ENCODE measurements around the gene AQP1. TPM values are rescaled to one million over a fixed set of nuclear protein-coding genes. Genes with fewer than 3 reads are reported as not detected.

AQP1 gene
- total RNA-seq, 1 experiment from 2014 or later: 70.4 TPM

DNA sequence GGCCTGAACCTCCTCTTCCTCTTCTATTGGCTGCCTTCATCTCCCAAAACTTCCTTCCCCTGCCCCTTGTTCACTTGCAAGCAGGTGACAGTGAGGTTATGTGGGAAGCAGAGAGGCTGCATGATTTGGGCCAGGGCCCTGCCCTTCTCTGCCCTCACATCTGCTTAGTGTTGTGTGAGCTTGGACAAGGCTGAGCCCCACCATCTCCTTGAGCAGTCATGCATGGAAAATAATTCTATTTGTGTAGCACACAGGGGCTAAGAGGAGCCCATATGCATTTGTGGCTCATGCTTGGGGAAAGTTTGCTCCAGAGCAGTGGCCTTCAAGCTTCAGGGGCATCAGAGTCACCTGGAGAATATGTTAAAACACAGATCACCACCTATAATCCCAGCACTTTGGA, 26.8 kb upstream of the AQP1 start:
- DNase-seq (ENCODE audit: low read depth): no peak

DNA sequence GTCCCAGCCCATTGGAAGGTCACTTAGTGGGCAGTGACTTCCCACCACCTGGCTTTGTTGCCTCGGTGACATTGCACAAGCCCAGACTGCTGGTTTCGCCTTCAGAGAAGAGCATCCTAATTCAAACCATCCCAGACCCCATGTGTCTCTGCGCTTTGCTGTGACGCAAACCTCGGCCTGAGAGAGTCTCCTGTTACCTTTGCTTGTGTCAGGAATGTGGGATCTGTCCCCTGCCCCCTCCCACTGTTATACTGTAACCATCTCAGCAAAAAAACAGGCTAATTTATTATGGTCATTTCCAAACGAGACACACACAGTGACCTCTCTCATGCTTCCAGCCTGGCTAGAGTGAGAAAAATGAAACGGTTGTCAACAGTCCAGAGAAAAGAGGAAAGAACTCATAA, 25.0 kb upstream of the AQP1 start:
- peak; percentile 87 for DNase-seq (ENCODE audit: low read depth)

DNA sequence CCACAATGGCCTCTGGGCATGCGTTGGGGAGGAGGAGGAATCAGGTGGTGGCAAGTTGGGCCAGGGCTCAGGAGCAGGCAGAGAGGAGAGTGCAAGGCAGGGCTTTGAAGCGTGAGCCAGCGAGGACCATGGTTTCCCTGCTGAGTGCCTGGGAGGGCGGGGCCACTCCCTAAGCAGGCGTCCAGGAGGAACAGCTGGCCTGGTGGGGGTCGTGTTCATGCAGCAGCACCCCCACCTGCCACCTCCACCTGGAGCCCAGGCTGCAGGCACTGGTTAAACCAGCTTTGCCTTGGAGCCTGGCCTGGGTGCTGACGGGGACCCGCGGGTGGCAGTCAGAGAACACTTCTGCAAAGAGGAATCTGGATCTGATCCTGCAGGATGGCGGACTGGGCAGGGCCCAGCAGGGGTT, 24.2 kb upstream of the AQP1 start:
- peak; percentile 51 for DNase-seq (ENCODE audit: low read depth)

DNA sequence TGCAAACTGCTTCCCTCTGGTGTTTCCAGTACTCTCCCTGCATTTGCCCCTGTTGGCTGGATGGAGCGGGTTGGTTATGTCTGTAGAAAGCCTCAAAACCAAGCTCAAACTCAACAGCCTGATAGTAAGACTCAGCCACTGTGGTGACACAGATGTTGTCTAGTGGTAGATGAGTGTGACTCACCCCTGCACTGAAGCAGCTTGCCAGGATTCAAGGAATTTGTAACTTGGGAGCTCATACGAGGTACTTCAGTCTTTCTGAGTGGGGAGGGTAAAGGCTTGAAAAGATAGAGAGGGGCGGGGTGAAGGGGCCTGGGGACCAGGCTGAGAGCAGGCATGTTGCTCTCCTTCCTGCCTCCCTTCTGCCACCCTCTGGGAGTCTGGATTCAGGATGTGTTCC, 22.9 kb upstream of the AQP1 start:
- peak; percentile 99 for DNase-seq (ENCODE audit: low read depth)

DNA sequence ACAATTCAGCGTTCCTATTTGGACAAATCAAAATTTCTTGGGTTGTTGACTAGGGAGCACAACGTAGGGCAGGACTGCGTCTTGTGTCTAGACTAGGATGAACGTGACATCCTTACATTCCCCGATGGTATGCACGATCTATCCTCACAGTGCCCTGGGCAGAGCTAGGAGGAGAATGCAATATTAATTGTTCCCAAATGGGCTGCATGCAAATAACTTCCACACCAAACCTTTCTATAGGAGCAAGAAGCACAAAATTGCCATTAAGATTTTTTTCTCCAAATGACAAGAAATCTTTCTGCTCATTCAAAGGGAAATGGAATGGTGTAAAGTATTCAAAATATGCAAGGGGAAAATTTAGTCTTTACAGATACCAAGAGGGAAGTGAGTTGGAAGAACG, 21.4 kb upstream of the AQP1 start:
- no peak for DNase-seq (ENCODE audit: low read depth)

DNA sequence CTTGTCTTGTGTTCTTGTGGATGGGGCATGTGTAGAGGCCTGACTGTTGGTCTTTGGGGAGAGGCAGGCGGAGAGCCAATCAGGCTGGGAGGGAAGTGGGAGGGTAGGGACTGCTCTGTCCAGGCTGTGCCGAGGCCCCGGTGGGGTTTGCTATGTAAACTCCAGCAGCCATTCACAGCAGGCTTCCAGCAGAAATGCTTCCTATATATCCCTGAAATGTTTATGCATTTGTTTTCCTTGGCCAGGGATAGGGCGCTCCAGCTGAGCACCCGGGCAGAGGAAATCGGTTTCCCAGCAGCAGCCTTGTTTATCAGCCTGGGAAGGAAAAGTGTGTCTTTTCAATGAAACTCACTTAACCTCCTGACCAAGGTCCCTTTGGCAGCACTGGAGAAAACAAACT, 18.3 kb upstream of the AQP1 start:
- no peak for DNase-seq (ENCODE audit: low read depth)

DNA sequence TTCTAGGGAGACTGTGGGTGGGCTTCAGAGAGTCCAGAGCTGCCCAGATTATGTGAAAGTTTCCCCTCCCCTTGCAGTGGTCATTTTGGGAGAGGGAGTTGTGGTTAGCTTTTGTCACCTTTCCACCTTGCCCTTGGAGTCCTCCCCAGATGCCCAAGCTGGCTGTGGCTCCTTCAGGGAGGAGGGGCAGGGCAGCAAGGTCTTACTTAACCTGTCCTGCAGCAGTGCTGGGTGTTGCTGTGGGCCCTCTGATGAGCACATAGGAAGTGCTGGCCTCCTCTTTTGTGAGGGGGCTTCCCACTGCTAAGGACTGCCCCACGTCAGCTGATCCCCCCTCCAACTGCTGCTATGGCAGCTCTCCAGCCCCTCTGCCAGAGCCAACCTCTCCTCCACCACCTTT, 17.6 kb upstream of the AQP1 start:
- no peak for DNase-seq (ENCODE audit: low read depth)

DNA sequence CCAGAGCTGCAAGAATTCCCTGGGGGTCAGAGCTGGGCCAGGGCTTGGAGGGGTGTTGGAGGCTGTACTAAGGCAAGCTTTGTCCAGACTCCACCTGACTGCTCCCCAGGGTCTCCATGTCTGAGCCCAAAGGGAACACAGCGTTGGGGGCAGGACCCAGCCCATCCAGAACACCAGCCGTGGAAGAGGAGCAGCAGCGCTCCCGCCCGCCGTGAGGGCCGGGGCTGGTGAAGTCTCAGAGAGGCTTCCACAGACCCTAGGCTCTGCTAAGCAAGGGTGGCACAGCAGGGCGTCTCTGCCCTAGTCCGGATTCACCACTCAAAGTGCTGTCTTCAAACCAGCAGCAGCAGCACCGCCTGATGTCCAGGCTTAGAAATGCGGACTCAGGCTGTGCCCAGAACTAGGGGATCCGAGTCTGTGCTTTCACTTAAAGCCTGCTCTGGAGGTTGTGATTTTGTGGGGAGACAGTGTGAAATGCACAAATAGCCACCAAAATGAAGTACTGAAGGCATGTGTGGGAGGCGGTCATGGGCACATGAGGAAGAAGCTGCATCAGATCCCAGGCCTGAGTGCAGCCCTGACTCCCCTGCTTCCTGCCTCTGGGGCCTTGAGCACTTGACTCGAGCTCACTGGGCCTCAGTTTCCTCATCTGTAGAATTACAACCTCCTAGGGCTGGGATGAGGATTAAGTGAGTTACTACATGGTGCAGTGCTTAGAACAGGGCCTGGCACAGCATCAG, 16.6 kb upstream of the AQP1 start:
- no peak for DNase-seq (ENCODE audit: low read depth)

DNA sequence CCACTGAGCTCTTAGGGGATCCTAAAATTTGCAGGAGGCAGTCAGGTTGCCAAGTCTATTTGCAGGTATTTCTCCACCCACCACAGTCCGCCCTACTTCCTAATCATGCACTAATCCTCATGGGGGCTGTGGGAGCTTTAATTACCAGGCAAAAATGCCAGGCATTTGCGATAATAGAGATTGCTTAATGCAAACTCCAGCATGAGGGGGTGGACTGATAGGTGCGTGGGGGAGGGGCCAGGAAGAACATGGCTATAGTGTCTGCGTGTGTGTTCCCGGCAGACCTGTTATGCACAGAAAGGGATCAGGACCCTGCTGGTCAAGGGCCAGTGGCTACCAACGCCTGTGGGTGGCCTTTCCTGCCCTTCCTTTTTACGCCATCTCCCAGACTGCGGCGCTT, 15.6 kb upstream of the AQP1 start:
- DNase-seq (ENCODE audit: low read depth): no peak

DNA sequence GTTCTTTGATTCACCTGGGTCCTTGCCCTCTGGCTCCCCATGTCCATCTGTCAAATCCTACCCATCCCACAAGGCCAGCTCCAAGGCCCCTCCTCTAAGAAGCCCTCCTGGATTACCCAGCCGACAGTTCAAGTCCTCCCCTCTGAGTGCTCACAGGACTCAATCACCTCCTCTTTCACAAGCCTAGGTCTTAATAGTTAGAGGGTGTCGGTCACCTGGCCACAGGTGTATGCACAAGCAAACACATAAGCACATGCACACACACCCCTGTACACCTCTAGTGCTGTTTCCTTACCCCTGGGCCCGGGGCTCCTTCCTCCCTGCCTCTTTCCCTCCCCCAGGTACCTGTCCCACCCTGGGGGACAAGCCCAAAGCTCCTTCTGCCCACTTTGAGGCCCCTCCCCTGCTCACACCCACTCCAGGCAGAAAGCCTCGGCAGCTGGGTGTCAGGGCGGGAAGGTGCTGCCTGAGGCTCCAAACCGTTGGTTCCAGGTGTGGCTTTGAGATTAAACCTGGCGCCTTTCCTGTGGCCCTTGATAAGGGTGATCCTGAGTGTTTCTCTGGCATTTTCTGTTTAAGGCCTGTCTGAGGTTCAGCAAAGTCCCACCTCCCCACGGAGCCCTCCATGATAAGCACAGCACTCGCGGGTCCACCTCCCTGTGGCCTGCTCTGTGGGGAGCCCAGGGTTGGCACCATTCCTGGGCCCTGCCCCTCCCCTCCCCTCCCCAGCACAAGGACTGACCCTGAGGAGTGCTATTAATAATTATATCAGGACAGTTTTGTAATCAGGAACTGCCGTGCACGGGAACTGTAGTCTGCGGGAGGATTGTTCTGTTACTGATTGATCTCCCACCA, 14.6 kb upstream of the AQP1 start:
- no peak for DNase-seq (ENCODE audit: low read depth)

DNA sequence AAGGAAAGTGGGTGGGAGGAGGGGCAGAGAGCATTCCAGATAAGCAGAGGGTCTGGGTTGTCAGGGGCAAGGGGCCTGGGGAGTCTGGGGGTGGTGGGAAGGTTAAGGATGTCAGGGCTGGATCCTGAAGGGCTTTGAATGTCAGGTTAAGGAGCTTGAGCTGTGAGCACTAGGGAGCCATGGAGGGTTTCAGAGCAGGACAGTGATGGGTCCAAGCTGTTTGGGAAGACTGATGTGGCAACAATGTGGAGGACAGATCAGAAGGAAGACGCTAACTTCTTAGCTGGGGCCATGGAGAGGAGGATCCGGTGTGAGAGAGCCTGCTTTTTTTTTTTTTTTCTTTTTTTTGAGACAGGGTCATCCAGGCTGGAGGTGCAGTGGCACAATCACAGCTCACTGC, 13.9 kb upstream of the AQP1 start:
- DNase-seq (ENCODE audit: low read depth): no peak

DNA sequence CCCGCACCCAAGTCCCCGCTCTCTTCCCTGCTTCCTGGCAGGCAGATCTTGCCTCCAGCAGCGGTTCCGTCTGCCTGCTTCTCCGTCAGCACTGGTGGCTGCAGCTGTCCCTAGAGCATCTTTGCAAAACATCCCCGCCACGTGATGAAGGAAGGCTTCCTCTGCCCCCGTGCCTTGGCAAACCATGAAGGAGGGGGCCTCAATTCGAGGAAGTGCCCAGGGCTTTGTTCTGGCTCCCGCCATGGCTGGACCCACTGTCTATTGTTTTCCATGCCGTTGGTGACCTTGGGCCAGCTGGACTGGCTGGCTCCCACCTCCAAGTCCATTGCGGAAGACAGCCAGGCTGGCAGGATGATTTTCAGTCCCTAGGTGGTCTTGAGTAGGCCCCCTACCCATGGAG, 13.2 kb upstream of the AQP1 start:
- DNase-seq (ENCODE audit: low read depth): no peak

DNA sequence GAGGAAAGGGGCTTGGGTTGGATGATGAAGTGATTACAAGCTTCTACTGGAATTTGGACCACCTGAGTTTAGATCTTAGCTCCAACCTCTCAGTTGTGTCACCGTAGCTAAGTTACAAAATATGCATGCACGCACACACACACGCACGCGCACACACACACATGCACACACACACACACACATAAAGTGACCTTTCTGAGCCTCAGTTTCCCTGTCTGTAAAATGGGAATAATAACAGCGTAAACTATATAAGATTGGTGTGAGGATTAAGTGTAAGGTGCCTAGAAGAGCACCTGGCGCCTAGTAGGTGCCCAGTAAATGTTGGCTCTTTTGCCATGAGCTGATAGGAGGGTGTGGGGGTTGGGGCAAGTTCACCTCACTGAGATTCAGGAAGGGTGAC, 12.6 kb upstream of the AQP1 start:
- no peak for DNase-seq (ENCODE audit: low read depth)

DNA sequence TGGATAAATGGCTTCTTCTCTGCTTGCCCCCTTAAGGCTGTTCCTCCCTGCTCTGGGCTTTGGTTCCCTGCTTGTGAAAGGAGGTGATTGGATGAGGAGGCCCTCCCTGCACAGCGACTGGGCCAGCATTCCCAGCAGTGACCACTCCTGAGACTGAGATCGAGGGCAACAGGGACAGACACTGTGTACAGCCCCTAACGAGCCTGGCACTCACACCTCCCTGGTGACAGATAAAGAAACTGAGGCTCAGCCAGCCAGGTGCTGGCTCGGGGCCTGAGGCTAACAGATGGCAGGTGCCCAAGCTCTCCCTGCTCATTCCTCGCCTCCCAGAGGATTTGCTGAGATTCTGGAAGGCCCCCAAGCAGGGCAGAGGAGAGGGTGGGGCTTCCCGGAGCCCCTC, 12.0 kb upstream of the AQP1 start:
- DNase-seq (ENCODE audit: low read depth): no peak

DNA sequence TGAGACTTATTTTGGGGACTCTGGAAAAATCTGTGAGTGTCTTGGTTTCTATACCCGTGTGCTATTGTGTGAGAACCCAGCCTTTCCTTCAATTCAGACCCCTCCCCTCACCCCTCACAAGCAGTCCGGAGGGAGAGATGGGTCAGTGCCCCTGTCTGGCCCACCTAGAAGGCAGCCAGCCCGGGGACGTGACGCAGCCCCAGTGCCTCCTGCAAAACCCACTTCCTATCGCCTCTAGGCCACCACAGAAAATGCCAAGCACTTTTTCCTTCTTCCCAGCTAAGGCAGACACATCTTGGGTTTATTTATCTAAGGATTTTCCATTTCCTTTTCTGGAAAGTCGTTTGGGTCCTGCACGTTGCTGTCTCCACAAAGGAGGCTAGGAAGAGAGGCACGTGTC, 11.6 kb upstream of the AQP1 start:
- peak; percentile 81 for DNase-seq (ENCODE audit: low read depth)

DNA sequence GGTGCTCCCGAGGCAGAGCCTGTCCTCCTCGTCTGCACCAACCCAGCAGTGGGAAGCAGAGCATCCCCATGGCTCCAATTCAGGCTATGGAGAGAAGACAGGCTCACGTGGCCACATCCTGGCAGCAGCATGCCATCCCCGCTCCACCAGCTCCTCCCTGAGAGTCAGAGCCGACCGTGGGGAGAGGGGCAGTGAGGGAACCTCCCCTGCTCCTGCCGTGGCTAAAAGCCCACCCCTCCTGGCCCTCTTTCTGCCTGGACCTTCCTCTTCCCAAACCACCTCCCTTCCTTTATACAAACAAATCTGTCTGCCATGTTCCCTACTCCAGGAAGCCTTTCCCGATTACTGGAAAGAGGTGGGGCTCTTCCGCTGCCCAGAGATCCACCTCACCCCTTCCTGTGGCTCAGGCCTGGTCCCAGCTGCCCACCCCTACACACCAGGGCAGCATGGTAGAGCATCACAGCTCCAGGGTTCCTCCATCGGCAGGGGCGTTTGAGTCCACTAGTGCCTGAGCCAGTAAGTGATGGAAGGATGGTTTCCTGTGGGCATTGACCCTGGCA, 10.8 kb upstream of the AQP1 start:
- DNase-seq (ENCODE audit: low read depth): no peak

DNA sequence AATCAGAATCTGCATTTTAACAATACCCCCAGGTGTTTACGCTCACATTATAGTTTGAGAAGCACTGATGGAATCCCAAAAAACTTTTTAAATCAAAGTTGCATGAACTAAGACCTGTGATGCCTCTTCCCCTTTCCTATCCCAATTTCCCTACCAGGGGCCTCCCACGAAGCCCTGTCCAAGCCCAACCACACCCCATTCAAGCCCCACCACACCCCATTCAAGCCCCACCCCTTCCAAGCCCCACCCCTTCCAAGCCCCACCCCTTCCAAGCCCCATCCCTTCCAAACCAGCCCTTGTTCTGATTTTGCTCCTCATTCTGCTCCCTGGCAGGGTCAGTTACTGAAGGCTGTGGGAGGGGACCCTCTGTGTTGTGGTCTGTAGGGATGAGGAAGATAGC, 9.8 kb upstream of the AQP1 start:
- no peak for DNase-seq (ENCODE audit: low read depth)

DNA sequence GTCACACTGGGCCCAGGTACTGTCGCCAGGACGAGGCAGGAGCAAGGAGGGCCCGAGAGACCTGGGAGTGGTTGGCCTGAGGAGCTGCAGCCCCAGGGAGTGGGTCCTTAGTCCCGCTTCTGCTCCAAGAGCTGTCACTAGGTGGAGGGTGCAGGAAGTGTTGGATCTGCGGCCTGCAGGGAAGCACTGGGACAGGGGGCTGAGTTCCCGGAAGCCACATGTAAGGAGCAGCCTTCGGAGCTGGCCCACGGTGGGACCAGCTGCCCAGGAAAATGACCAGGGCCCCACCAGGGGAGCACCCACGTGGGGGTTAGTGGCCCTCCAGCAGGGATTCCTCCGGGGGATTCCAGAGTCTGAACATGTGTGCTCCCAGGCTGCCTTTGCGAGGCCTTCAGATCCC, 9.2 kb upstream of the AQP1 start:
- DNase-seq (ENCODE audit: low read depth): no peak

DNA sequence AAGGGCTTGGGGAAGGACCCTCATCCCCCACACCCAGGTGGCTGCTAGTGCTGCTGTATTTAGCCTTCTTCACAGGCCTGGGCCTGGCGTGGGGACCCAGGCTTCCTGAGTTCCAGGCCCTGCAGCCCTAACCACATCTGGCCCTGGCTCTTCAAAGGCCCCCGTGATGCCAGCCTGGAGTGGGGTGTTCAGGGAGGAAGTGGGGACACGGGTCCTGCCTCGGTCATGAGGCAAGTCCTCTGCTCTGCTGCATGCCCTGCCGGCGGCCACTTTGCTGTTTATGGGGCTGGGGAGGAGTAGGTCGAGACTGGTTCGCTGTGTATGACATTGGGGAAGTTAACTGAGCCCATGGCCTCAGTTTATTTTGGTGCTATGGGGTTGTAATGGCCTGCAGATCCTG, 8.5 kb upstream of the AQP1 start:
- no peak for DNase-seq (ENCODE audit: low read depth)

DNA sequence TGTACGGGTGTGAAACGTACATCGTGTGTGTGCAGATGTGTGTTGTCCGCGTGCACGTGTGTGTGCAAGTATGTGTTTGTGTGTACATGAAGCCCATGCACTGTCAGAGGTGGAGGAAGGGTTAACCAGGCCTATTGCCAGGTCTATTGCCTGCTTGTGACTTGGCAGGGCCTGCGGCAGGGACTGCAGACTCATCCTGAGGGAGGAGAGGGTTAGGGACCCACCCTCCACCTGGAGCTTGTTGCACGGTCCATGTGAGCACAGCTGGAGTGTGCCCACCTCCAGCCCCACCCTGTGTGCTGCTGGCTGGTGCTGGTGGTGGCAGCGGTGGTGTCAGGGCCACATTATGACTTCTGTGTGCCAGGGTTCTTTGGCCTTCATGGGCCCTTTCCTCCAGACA, 7.1 kb upstream of the AQP1 start:
- no peak for DNase-seq (ENCODE audit: low read depth)

DNA sequence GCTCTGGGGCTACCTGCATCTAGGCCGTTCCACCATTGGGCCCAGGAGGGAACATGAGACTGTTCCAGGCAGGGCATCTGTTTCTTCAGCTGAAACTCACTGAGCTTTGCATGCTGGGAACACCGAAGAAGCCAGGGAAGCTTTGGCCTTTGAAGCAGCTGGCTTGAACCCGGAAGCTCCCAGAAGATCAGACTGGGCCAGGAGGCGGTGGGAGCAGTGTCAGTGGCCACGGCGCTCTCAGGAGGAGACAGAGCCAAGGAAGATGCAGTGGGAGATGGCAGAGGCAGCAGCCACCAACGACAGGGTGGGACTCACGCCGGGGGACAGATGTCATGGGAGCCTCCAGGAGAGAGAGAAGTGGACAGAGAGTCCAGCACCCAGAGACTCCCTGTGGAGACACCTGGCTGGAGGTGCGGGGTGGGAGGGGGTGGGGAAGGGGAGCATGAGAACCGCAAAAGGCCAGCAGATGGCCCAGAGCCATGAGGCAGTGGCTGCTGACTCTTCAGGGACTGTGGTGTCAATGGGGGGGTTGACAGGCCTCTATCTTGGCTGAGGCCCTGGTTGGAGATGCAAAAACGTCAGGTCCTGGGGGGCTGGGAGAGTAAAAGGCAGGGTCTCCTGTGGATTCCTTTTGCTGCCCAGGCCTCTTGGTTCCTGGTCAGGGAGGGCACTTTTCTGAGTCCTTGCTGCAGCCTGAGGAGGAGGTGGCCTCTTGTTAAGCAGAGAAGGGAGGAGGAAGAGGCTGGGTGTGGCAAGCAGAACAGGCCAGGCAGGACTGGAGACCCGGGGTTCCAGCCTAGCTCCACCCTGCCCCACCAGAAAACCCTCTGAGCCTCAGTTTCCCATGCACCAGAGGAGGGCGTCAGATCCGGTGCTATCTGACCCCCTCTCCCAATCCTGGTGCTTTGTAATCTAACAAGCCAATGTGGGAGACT, 6.3 kb upstream of the AQP1 start:
- DNase-seq (ENCODE audit: low read depth): no peak

DNA sequence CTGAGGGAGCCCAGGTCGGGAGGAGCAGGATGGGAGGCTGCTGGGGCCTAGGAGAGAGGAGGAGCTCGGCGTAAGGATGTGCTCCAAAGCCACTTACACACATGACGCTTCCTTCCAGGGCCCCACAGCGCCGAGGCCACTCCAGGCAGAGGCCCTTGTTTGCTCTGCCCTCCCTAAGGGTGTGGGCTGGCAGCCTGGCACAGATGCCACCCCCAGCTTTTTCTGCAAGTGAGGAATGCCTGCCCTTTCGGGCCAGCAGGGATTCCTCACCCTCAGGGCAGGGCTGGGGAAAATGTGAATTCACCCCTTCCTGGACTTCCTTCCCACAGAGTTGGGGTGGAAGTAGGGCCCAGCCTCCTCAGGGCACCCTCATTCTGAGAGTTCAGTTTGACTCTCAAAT, 5.6 kb upstream of the AQP1 start:
- peak; percentile 67 for DNase-seq (ENCODE audit: low read depth)

All from RPMI7951 (cell line).